MM.1S (cell line): Measurements from ENCODE around the gene KLHL18.

Experiments
- EZH2 ChIP-seq: fragments of 300-600 bp; sonication (generic); optimal IDR thresholded peaks from 2 replicates; pipeline ENCODE3; 2017; ENCODE audit warnings: low read depth, mild to moderate bottlenecking, antibody characterized with exemption, low read length, mixed read lengths
- TF ChIP-seq, protein P1 (sequence below): fragments of 300-600 bp; sonication (generic); IDR thresholded peaks from 2 replicates; pipeline ENCODE4 v1.5.1; 2016; ENCODE audit warnings: antibody characterized with exemption, low read length, mixed read lengths

DNA sequence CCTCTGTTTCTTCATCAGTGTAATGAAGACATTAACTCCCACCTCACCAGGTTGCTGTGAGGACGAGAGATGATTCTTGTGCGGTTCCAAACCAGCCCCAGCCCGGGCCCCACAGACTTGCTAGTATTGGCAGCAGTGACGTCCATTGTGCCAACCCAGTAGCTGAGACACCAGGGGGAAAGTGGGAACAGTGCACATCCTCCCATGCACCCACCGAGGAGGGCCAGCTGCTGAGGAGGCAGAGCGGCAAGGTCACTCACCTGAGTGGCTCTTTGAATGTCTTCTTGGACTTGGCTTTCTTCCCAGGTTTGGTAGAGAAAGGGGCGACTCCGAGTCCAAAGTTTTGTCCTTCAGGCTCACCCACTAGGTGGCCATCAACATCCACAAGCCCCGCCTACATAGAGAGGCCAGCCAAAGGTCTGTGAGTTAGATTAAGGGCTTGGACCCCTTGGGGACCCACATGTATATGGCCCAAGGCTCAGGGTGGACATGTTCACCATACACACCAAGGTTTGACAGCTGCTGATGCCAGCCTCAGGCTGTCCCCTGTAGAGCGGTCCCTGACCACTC is 38.1 kb upstream of the KLHL18 start:
- TF ChIP-seq, protein P1, sequence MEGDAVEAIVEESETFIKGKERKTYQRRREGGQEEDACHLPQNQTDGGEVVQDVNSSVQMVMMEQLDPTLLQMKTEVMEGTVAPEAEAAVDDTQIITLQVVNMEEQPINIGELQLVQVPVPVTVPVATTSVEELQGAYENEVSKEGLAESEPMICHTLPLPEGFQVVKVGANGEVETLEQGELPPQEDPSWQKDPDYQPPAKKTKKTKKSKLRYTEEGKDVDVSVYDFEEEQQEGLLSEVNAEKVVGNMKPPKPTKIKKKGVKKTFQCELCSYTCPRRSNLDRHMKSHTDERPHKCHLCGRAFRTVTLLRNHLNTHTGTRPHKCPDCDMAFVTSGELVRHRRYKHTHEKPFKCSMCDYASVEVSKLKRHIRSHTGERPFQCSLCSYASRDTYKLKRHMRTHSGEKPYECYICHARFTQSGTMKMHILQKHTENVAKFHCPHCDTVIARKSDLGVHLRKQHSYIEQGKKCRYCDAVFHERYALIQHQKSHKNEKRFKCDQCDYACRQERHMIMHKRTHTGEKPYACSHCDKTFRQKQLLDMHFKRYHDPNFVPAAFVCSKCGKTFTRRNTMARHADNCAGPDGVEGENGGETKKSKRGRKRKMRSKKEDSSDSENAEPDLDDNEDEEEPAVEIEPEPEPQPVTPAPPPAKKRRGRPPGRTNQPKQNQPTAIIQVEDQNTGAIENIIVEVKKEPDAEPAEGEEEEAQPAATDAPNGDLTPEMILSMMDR: no peak
- no peak for TF ChIP-seq EZH2
